ENCODE results near the gene ZNF248.
A peak's percentile ranks its signal among the peaks of the same experiment; 100 is the strongest.
"Not testable (repeated sequence)": the region's sequence is repeated elsewhere in the genome, so short reads cannot be mapped to it uniquely, and the experiment has no call there.

Gene ZNF248

GRCh38 chr10:37748170-37748569 is 109.2 kb downstream of the ZNF248 start:
- no peak for DNase-seq (ENCODE audit: low read depth)
- TF ChIP-seq CTCF (conservative IDR thresholded peaks at IDR 0.05; ENCODE audit: low read depth, low read length): no peak
- H3K4me3 ChIP-seq (ENCODE audit: low read depth, low read length): no peak overlapping the region

DNA sequence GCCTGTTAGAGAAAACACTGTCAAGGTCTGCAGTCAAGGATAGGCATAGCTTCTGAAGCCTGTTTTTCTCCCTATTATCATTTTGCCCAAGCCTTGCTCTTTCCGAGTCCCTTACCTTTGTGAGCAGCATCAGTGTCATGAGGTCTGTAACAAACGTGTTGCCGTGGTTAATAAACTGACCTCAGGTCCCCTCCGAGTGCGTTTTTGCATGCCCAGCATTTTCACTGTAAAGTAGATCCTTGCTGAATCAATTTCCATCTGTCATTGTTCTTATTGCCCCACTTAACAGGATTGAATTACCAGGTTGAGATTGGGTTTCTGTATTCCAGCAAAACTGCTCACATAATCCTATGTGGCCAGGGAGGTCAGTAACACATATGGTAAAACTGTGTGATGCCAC is 110.3 kb downstream of the ZNF248 start:
- DNase-seq (ENCODE audit: low read depth): no peak
- no peak overlapping the region for H3K4me3 ChIP-seq (ENCODE audit: low read depth, low read length)
- no peak for TF ChIP-seq CTCF (conservative IDR thresholded peaks at IDR 0.05; ENCODE audit: low read depth, low read length)

GRCh38 chr10:37741831-37742230 is 115.6 kb downstream of the ZNF248 start:
- H3K4me3 ChIP-seq (ENCODE audit: low read depth, low read length): no peak overlapping the region
- no peak for TF ChIP-seq CTCF (conservative IDR thresholded peaks at IDR 0.05; ENCODE audit: low read depth, low read length)

DNA sequence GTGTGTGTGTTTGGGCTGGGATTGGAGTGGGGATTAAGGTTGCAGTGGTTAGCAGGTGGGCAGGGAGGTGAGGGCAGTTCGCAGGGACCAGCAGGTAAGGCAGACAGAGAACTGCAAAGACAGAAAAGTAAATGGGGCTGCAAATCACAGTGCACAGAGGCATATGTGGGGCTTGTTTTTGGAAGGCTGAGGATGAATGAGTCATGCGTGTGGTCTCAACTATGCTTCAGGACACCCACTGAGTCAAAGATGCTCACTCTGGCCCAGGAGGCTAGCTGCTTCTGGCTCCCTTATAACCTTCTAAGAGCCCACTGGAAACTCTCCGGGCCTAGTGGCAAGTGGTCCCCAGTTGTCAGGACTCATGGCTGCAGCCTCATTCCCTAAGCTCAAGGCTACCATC is 118.2 kb downstream of the ZNF248 start:
- no peak overlapping the region for H3K4me3 ChIP-seq (ENCODE audit: low read depth, low read length)
- no peak for TF ChIP-seq CTCF (conservative IDR thresholded peaks at IDR 0.05; ENCODE audit: low read depth, low read length)
- no peak for DNase-seq (ENCODE audit: low read depth)

More at GRCh38 chr10:37741831-37742230, 115.6 kb downstream of the ZNF248 start:
- no peak for DNase-seq (ENCODE audit: low read depth)

DNA sequence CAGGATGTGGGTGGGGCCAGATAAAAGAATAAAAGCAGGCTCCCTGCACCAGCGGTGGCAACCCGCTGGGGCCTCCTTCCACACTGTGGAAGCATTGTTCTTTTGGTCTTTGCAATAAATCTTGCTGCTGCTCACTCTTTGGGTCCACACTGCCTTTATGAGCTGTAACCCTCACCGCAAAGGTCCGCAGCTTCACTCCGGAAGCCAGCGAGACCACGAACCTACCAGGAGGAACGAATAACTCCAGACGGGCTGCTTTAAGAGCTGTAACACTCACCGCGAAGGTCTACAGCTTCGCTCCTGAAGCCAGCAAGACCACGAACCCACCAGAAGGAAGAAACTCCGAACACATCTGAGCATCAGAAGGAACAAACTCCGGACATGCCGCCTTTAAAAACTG is 119.2 kb downstream of the ZNF248 start:
- not testable (repeated sequence) for DNase-seq (ENCODE audit: low read depth)

DNA sequence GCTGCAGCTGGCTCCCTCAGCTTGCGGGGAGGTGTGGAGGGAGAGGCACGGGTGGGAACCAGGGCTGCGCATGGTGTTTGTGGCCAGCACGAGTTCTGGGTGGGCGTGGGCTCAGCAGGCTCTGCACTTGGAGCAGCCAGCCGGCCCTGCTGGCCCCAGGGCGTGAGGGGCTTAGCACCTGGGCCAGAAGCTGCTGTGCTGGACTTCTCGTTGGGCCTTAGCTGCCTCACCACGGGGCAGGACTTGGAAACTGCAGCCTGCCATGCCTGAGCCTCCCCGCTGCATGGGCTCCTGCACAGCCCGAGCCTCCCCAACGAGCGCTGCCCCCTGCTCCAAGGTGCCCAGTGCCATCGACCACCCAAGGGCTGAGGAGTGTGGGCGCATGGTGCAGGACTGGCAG is 120.1 kb downstream of the ZNF248 start:
- no peak overlapping the region for H3K4me3 ChIP-seq (ENCODE audit: low read depth, low read length)
- DNase-seq (ENCODE audit: low read depth): no peak
- no peak for TF ChIP-seq CTCF (conservative IDR thresholded peaks at IDR 0.05; ENCODE audit: low read depth, low read length)

More for the DNA sequence above, 119.2 kb downstream of the ZNF248 start:
- H3K4me3 ChIP-seq (ENCODE audit: low read depth, low read length): not testable (repeated sequence)

- no peak overlapping the region for H3K4me3 ChIP-seq (ENCODE audit: low read depth, low read length)
- TF ChIP-seq CTCF (conservative IDR thresholded peaks at IDR 0.05; ENCODE audit: low read depth, low read length): no peak
- no peak for DNase-seq (ENCODE audit: low read depth)
Measured at GRCh38 chr10:37736120-37736519, 121.3 kb downstream of the ZNF248 start.

GRCh38 chr10:37734971-37735370 is 122.4 kb downstream of the ZNF248 start:
- peak; percentile 1 for DNase-seq (ENCODE audit: low read depth)
- TF ChIP-seq CTCF (conservative IDR thresholded peaks at IDR 0.05; ENCODE audit: low read depth, low read length): no peak
- no peak overlapping the region for H3K4me3 ChIP-seq (ENCODE audit: low read depth, low read length)

Measured in choroid plexus epithelial cell (primary cell).